ENCODE results near the gene KIAA0513. TPM values are rescaled to one million over a fixed set of nuclear protein-coding genes. Genes with fewer than 3 reads are reported as not detected.
A peak's percentile ranks its signal among the peaks of the same experiment; 100 is the strongest.

KIAA0513 gene
- total RNA-seq, 1 donor = 26.3 TPM

GRCh38 chr16:84996365-84996764 is 31.2 kb upstream of the KIAA0513 start:
- no peak for DNase-seq (ENCODE audit: low read depth)
- no peak overlapping the region for H3K4me3 ChIP-seq (ENCODE audit: low read depth, low read length)
- TF ChIP-seq CTCF (IDR thresholded peaks at IDR 0.05; ENCODE audit: insufficient read depth, low read depth, low read length) = no peak

GRCh38 chr16:84999200-84999599 is 28.4 kb upstream of the KIAA0513 start:
- no peak for DNase-seq (ENCODE audit: low read depth)
- H3K4me3 ChIP-seq (ENCODE audit: low read depth, low read length) = no peak overlapping the region
- no peak for TF ChIP-seq CTCF (IDR thresholded peaks at IDR 0.05; ENCODE audit: insufficient read depth, low read depth, low read length)

DNA sequence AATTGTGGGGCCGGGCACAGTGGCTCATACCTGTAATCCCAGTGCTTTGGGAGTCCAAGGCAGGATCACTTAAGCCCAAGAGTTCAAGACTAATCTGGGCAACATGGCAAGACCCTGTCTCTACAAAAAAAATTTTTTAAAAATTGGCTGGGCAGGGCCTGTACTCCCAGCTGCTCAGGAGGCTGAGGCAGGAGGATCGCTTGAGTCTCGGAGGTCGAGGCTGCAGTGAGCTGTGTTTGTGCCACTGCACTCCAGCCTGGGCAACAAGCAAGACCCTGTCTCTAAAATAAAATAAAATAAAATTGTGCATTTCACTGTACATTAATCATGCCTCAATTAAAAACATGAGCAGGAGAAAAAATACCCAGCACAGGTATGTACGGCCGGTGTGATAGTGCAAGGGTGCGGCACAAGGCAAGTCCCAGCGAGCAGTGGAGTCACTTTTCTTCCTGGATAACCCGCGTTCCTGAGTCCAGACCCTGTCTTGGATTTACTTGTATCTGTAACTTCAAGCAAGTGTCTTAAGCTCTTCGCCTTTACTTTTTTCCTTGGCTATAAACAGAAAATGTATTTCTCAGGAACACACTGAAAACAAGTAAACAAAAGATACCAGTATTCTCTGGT is 27.6 kb upstream of the KIAA0513 start:
- no peak for DNase-seq (ENCODE audit: low read depth)
- TF ChIP-seq CTCF (IDR thresholded peaks at IDR 0.05; ENCODE audit: insufficient read depth, low read depth, low read length) = no peak
- H3K4me3 ChIP-seq (ENCODE audit: low read depth, low read length) = no peak overlapping the region

- TF ChIP-seq CTCF (IDR thresholded peaks at IDR 0.05; ENCODE audit: insufficient read depth, low read depth, low read length) = no peak
- no peak for DNase-seq (ENCODE audit: low read depth)
- peak overlapping the region; percentile 38 for H3K4me3 ChIP-seq (ENCODE audit: low read depth, low read length)
Measured at GRCh38 chr16:85002099-85002541, 25.5 kb upstream of the KIAA0513 start.

- no peak for TF ChIP-seq CTCF (IDR thresholded peaks at IDR 0.05; ENCODE audit: insufficient read depth, low read depth, low read length)
- peak; percentile 60 for DNase-seq (ENCODE audit: low read depth)
- H3K4me3 ChIP-seq (ENCODE audit: low read depth, low read length) = peak overlapping the region; percentile 38
Measured at GRCh38 chr16:85002608-85003007, 25.0 kb upstream of the KIAA0513 start.

GRCh38 chr16:85003076-85003475 is 24.5 kb upstream of the KIAA0513 start:
- no peak for DNase-seq (ENCODE audit: low read depth)
- no peak for TF ChIP-seq CTCF (IDR thresholded peaks at IDR 0.05; ENCODE audit: insufficient read depth, low read depth, low read length)
- no peak overlapping the region for H3K4me3 ChIP-seq (ENCODE audit: low read depth, low read length)

Measured in fibroblast of villous mesenchyme (primary cell).